Prostate gland (tissue), 2 donors: ENCODE results near the gene NEURL1B.

Source experiments
- POLR2AphosphoS5 ChIP-seq: sonication (generic); formaldehyde crosslinking; IDR thresholded peaks from one replicate; pipeline ENCODE4 v1.6.1; 2017; ENCODE audit warnings: antibody characterized with exemption
- TF ChIP-seq, protein P1 (sequence below), 4 experiments: fragments of 200-600 bp in 2 of 4; fragments of 450-650 bp in 2 of 4; sonication (generic) in 2 of 4; IDR thresholded peaks; 1 replicate in 3 of 4; 2 replicates in 1 of 4; pipeline ENCODE4 v1.5.1; 2016 to 2019; ENCODE audit warnings: antibody characterized with exemption in 4 of 4, mild to moderate bottlenecking in 2 of 4, moderate library complexity in 2 of 4

DNA sequence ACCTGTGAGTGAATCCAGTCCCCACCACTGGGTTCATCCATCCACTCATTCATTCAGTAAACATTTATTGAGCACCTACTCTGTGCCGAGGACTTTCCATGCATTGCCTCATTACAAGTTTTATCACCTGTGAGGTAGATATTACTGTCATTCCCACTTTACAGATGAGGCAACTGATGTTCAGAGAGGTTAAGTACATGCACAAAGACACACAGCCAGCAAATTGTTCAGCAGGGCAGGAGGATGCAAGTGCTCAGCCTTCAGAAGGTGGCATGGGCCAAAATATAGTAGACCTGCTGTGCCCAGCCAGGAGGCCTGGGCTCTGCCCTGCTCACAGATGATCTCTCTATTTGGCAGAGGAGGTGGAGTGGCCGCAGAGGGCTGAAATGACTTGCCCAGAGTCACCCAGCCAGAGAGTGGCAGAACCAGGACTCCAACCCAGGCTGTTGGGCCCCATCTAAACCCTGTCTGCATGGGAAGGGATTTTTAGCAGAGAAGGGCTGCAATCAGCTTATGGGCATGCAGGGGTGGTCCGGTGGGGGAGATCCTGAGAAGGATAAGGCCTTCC lies 7.6 kb upstream of the NEURL1B start:
- TF ChIP-seq POLR2AphosphoS5, result no peak
- TF ChIP-seq, protein P1, sequence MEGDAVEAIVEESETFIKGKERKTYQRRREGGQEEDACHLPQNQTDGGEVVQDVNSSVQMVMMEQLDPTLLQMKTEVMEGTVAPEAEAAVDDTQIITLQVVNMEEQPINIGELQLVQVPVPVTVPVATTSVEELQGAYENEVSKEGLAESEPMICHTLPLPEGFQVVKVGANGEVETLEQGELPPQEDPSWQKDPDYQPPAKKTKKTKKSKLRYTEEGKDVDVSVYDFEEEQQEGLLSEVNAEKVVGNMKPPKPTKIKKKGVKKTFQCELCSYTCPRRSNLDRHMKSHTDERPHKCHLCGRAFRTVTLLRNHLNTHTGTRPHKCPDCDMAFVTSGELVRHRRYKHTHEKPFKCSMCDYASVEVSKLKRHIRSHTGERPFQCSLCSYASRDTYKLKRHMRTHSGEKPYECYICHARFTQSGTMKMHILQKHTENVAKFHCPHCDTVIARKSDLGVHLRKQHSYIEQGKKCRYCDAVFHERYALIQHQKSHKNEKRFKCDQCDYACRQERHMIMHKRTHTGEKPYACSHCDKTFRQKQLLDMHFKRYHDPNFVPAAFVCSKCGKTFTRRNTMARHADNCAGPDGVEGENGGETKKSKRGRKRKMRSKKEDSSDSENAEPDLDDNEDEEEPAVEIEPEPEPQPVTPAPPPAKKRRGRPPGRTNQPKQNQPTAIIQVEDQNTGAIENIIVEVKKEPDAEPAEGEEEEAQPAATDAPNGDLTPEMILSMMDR (IDR thresholded peaks at IDR 0.05), result no peak
